ENCODE results near the gene KLHL29. TPM values are rescaled to one million over a fixed set of nuclear protein-coding genes. Genes with fewer than 3 reads are reported as not detected.
A peak's percentile ranks its signal among the peaks of the same experiment; 100 is the strongest.

KLHL29 gene
- total RNA-seq, 1 experiment from 2014 or later = 2.4 TPM

DNA sequence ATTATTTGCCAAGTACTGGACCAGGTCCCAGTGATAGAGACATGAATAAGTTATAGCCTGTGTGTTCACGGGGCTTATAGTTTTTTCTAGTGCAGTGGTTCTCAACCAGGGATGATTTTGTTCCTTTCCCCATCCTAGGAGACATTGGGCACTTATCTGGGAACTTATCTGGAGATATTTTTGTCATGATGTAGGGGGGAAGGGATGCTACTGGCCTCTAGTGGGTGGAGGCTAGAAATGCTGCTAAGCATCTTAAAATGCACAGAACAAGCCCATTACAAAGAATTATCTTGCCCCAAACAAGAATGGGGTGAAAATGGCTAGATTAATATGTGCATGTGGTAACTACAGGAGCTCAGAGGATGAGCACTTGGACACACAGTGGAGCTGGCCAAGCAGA, 75.2 kb downstream of the KLHL29 start:
- Histone ChIP-seq H3K79me2 (ENCODE audit: insufficient read depth, low read length) (no peaks in the 10 kb centered on the region), H2BK12ac (ENCODE audit: insufficient read length, low read depth, low read length) (no peak overlapping the region), H3T11ph (ENCODE audit: low read length) (no peak overlapping the region), H3K9ac (ENCODE audit: extremely low read depth, insufficient read length, low read length) (no peak overlapping the region), H3K4me2 (ENCODE audit: insufficient read depth, insufficient read length, low read length) (no peak overlapping the region), H2BK15ac (ENCODE audit: low read depth, low read length) (no peak overlapping the region), H3K14ac (ENCODE audit: insufficient read depth, low read length) (no peak overlapping the region; the same call in 1 of the 2 replicates), H4K8ac (replicated peaks; ENCODE audit: insufficient read length, low read depth, low read length) (no peak overlapping the region), H3K4me1 (ENCODE audit: insufficient read depth, low read length) (no peaks in the 10 kb centered on the region), H4K20me1 (ENCODE audit: control insufficient read depth, insufficient read depth, insufficient read length) (no peaks in the 10 kb centered on the region), H3K27ac (ENCODE audit: insufficient read length, low read depth, low read length) (no peak overlapping the region), H2AK5ac (ENCODE audit: insufficient read length, low read length) (no peak overlapping the region), H3K56ac (ENCODE audit: insufficient read length, low read depth, low read length) (no peak overlapping the region), H3K23me2 (ENCODE audit: insufficient read length, low read depth, low read length, poor library complexity, severe bottlenecking) (peaks cover 3% of the 10 kb centered on the region), H3K27me3 (ENCODE audit: insufficient read depth, low read length) (no peaks in the 10 kb centered on the region), H2BK20ac (ENCODE audit: low read depth, low read length, poor library complexity, severe bottlenecking) (no peak overlapping the region), H3K79me1 (ENCODE audit: insufficient read depth, low read depth, low read length, poor library complexity, severe bottlenecking) (no peaks in the 10 kb centered on the region), H2AFZ (ENCODE audit: low read length) (no peak overlapping the region), H2BK120ac (ENCODE audit: low read depth, low read length, poor library complexity, severe bottlenecking) (no peak overlapping the region), H3K9me3 (ENCODE audit: control insufficient read depth, low read depth, low read length) (no peaks in the 10 kb centered on the region), H4K5ac (ENCODE audit: insufficient read length, low read depth, low read length) (no peak overlapping the region), H3K23ac (ENCODE audit: insufficient read length, low read depth, low read length) (no peak overlapping the region), H4K91ac (ENCODE audit: insufficient read length, low read depth, low read length) (no peak overlapping the region), H3K4ac (ENCODE audit: low read depth, low read length) (no peak overlapping the region), H3K18ac (ENCODE audit: insufficient read length, low read depth, low read length) (no peak overlapping the region), H2BK5ac (ENCODE audit: insufficient read length, low read length) (no peak overlapping the region)
- no CpG with 5 or more reads among the region's 1 CpG for WGBS (ENCODE audit: extremely low coverage, insufficient read length, low lambda C conversion rate)
- no peaks in the 10 kb centered on the region for H3K36me3 Mint-ChIP-seq (ENCODE audit: insufficient read depth in 1 of 3, low read depth in 3 of 3)
- peaks cover 2% of the 10 kb centered on the region in 2 experiments for H3K4me1 Mint-ChIP-seq
- no peaks in the 10 kb centered on the region; the same call in 1 of the 2 replicates for H3K27me3 Mint-ChIP-seq (ENCODE audit: low read depth)
- H3K4me3 Mint-ChIP-seq = no peak overlapping the region
- DNase-seq = no peak
- peak overlapping the region in 1 of 3 experiments; percentile 19; a peak in 1 of 7 replicates for H3K27ac Mint-ChIP-seq
- H3K9me3 Mint-ChIP-seq = no peaks in the 10 kb centered on the region
- TF ChIP-seq, protein P1, sequence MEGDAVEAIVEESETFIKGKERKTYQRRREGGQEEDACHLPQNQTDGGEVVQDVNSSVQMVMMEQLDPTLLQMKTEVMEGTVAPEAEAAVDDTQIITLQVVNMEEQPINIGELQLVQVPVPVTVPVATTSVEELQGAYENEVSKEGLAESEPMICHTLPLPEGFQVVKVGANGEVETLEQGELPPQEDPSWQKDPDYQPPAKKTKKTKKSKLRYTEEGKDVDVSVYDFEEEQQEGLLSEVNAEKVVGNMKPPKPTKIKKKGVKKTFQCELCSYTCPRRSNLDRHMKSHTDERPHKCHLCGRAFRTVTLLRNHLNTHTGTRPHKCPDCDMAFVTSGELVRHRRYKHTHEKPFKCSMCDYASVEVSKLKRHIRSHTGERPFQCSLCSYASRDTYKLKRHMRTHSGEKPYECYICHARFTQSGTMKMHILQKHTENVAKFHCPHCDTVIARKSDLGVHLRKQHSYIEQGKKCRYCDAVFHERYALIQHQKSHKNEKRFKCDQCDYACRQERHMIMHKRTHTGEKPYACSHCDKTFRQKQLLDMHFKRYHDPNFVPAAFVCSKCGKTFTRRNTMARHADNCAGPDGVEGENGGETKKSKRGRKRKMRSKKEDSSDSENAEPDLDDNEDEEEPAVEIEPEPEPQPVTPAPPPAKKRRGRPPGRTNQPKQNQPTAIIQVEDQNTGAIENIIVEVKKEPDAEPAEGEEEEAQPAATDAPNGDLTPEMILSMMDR (conservative IDR thresholded peaks at IDR 0.05) = peak; percentile 74
